ENCODE measurements around the gene RSL1D1.
"Not testable (repeated sequence)": the region's sequence is repeated elsewhere in the genome, so short reads cannot be mapped to it uniquely, and the experiment has no call there.

RSL1D1 gene

DNA sequence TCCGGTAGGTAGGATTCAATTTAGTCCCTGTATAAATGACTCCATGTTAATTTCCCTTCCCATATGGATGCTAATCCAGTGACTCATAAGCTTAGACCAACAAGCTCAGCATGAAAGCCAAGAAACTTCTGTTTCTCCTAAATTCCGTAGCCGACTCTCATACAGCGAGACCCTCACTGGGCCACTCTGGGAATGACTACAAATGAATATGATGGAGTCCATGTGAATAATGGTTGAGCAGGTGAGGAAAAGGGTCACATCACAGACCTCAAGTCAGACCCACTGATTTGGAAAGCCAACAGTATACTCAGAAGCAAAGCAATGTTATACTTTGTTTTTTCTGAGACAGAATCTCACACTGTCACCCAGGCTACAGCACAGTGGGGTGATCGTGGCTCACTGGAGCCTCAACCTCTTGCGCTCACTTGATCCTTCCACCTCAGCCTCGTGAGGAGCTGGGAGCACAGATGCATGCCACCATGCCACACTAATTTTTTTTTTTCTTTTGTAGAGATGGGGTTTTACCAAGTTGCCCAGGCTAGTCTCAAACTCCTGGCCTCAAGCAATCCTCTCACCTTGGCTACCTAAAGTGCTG is 14.6 kb downstream of the RSL1D1 start:
- TF ChIP-seq EZH2 (IDR thresholded peaks at IDR 0.05) (no peak), FOXP2 (optimal IDR thresholded peaks at IDR 0.05; ENCODE audit: control extremely low read depth, extremely low read length, insufficient read depth) (no peak), POLR2AphosphoS5 (IDR thresholded peaks at IDR 0.05; ENCODE audit: borderline replicate concordance, low read depth, low read length) (no peak)
- Histone ChIP-seq H3K36me3 (ENCODE audit: insufficient read depth, low read length) (peaks cover 59% of the 10 kb centered on the region), H3K9me3 (ENCODE audit: low read depth, low read length) (no peaks in the 10 kb centered on the region), H3K27ac (peak overlapping the region; percentile 76), H3K9ac (ENCODE audit: insufficient read length) (no peak overlapping the region), H3K4me3 (no peak overlapping the region)
- no peak for DNase-seq (ENCODE audit: low read depth, low spot score)

GRCh38 chr16:11835891-11836649 is 15.3 kb downstream of the RSL1D1 start:
- peaks cover 52% of the 10 kb centered on the region for H3K36me3 ChIP-seq (ENCODE audit: insufficient read depth, low read length)
- H3K4me3 ChIP-seq: peak overlapping the region; percentile 7; the same call in 1 of the 2 replicates
- DNase-seq (ENCODE audit: low read depth, low spot score): no peak
- peak overlapping the region; percentile 76 for H3K27ac ChIP-seq
- H3K9ac ChIP-seq (ENCODE audit: insufficient read length): no peak overlapping the region
- TF ChIP-seq POLR2AphosphoS5 (IDR thresholded peaks at IDR 0.05; ENCODE audit: borderline replicate concordance, low read depth, low read length) (peak; percentile 33; the same call in 1 of the 2 replicates), EZH2 (IDR thresholded peaks at IDR 0.05) (no peak), FOXP2 (optimal IDR thresholded peaks at IDR 0.05; ENCODE audit: control extremely low read depth, extremely low read length, insufficient read depth) (no peak)
- no peaks in the 10 kb centered on the region for H3K9me3 ChIP-seq (ENCODE audit: low read depth, low read length)

DNA sequence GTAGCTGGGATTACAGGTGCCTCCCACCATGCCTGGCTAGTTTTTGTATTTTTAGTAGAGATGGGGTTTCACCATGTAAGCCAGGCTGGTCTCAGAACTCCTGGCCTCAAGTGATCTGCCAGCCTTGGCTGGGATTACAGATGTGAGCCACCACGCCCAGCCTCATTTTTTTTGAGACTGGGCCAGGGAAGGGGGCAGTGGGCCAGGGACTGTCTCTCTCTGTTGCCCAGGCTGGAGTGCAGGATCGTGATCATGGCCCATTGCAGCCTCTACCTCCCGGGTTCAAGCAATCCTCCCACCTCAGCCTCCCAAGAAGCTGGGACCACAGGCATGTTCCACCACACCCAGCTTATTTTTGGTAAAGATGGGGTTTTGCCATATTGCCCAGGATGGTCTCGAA is 16.0 kb downstream of the RSL1D1 start:
- no peak for DNase-seq (ENCODE audit: low read depth, low spot score)
- Histone ChIP-seq H3K9ac (ENCODE audit: insufficient read length) (no peak overlapping the region), H3K9me3 (ENCODE audit: low read depth, low read length) (no peaks in the 10 kb centered on the region), H3K27ac (peak overlapping the region; percentile 75; the same call in 1 of the 2 replicates), H3K36me3 (ENCODE audit: insufficient read depth, low read length) (peaks cover 44% of the 10 kb centered on the region), H3K4me3 (no peak overlapping the region)
- TF ChIP-seq EZH2 (IDR thresholded peaks at IDR 0.05) (no peak), POLR2AphosphoS5 (IDR thresholded peaks at IDR 0.05; ENCODE audit: borderline replicate concordance, low read depth, low read length) (no peak), FOXP2 (optimal IDR thresholded peaks at IDR 0.05; ENCODE audit: control extremely low read depth, extremely low read length, insufficient read depth) (no peak)

DNA sequence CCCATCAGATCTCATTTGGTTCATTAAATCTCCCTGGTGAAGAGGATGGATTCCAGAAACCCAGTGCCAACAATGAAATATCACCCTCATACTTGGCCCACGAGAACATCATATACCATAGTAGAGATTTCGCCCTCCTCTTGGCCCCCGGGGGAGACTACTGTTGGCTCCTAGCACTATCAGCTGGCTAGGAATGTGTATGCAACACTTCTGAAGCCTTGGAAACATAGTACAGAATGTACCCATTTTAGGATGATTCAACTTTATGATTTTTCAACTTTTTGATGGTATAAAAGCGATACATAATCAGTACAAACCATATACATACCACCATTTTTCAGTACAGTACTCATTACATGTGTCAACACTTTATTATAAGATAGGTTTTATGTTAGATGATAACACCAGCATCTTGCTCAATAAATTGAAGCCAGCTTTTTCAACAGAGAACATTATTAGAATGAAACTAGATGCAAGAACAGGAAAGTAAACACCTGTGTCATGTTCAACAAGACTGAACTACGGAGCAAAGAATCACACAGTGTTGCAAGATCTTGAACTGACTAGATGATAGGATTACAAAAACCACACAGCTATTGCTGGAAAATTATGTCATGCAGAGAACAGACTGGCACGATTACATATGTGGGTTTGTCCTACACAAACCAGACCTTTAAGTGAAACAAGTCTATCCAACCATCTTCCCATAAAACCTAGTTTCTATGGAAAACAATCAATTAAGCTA is 17.2 kb downstream of the RSL1D1 start:
- TF ChIP-seq FOXP2 (optimal IDR thresholded peaks at IDR 0.05; ENCODE audit: control extremely low read depth, extremely low read length, insufficient read depth) (no peak), POLR2AphosphoS5 (IDR thresholded peaks at IDR 0.05; ENCODE audit: borderline replicate concordance, low read depth, low read length) (no peak), EZH2 (IDR thresholded peaks at IDR 0.05) (no peak)
- H3K9ac ChIP-seq (ENCODE audit: insufficient read length): no peak overlapping the region
- H3K27ac ChIP-seq: peak overlapping the region; percentile 75
- peak; percentile 30 for DNase-seq (ENCODE audit: low read depth, low spot score)
- no peaks in the 10 kb centered on the region for H3K9me3 ChIP-seq (ENCODE audit: low read depth, low read length)
- peaks cover 32% of the 10 kb centered on the region for H3K36me3 ChIP-seq (ENCODE audit: insufficient read depth, low read length)
- H3K4me3 ChIP-seq: 0 out of 2 replicates have a peak overlapping the region, but pooled peaks have one; percentile 15

- H3K27ac ChIP-seq: no peak overlapping the region
- H3K36me3 ChIP-seq (ENCODE audit: insufficient read depth, low read length): no peaks in the 10 kb centered on the region
- H3K4me3 ChIP-seq: no peak overlapping the region
- no peaks in the 10 kb centered on the region for H3K9me3 ChIP-seq (ENCODE audit: low read depth, low read length)
- H3K9ac ChIP-seq (ENCODE audit: insufficient read length): no peak overlapping the region
- no peak for DNase-seq (ENCODE audit: low read depth, low spot score)
- TF ChIP-seq POLR2AphosphoS5 (IDR thresholded peaks at IDR 0.05; ENCODE audit: borderline replicate concordance, low read depth, low read length) (no peak), FOXP2 (optimal IDR thresholded peaks at IDR 0.05; ENCODE audit: control extremely low read depth, extremely low read length, insufficient read depth) (no peak)
Observed at GRCh38 chr16:11828696-11829095, 22.6 kb downstream of the RSL1D1 start.

GRCh38 chr16:11825520-11826165 is 25.7 kb downstream of the RSL1D1 start:
- DNase-seq (ENCODE audit: low read depth, low spot score); H3K9ac ChIP-seq (ENCODE audit: insufficient read length); H3K4me3 ChIP-seq; H3K9me3 ChIP-seq (ENCODE audit: low read depth, low read length); H3K36me3 ChIP-seq (ENCODE audit: insufficient read depth, low read length); H3K27ac ChIP-seq: not testable (repeated sequence)

GRCh38 chr16:11824362-11824761 is 27.0 kb downstream of the RSL1D1 start:
- Histone ChIP-seq H3K9me3 (ENCODE audit: low read depth, low read length) (no peaks in the 10 kb centered on the region), H3K27ac (no peak overlapping the region), H3K4me3 (no peak overlapping the region), H3K36me3 (ENCODE audit: insufficient read depth, low read length) (no peaks in the 10 kb centered on the region), H3K9ac (ENCODE audit: insufficient read length) (no peak overlapping the region)
- no peak for TF ChIP-seq POLR2AphosphoS5 (IDR thresholded peaks at IDR 0.05; ENCODE audit: borderline replicate concordance, low read depth, low read length)
- no peak for TF ChIP-seq FOXP2 (optimal IDR thresholded peaks at IDR 0.05; ENCODE audit: control extremely low read depth, extremely low read length, insufficient read depth)
- TF ChIP-seq EZH2 (IDR thresholded peaks at IDR 0.05): no peak
- no peak for DNase-seq (ENCODE audit: low read depth, low spot score)

DNA sequence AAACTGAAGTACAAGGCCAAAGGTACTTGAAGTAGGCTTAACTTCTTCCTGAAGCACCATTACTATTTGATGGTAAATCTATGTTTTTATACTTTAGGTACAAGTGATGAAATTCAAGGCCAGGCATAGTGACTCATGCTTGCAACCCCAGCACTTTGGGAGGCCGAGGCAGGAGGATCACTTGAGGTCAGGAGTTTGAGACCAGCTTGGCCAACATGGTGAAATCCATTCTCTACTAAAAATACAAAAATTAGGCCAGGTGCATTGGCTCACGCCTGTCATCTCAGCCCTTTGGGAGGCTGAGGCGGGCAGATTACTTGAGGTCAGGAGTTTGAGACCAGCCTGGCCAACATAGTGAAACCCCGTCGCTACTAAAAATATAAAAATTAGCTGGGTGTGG is 27.7 kb downstream of the RSL1D1 start:
- H3K36me3 ChIP-seq (ENCODE audit: insufficient read depth, low read length); H3K9me3 ChIP-seq (ENCODE audit: low read depth, low read length); H3K4me3 ChIP-seq; H3K9ac ChIP-seq (ENCODE audit: insufficient read length); DNase-seq (ENCODE audit: low read depth, low spot score); H3K27ac ChIP-seq: not testable (repeated sequence)
